Neural cell (in vitro differentiated cells): ENCODE results near the gene HS3ST1.

Source experiments
- CTCF ChIP-seq: fragments of 450-650 bp; IDR thresholded peaks from 2 replicates; pipeline ENCODE4 v1.5.1; 2014; ENCODE audit warnings: antibody characterized with exemption, mild to moderate bottlenecking, moderate library complexity; ENCODE audit not compliant: poor library complexity, severe bottlenecking
- EP300 ChIP-seq: fragments of 450-650 bp; conservative IDR thresholded peaks from 2 replicates; pipeline ENCODE4 v1.6.1; 2014; ENCODE audit warnings: antibody characterized with exemption, mild to moderate bottlenecking, moderate library complexity; ENCODE audit not compliant: poor library complexity, severe bottlenecking
- EZH2 ChIP-seq: fragments of 200-600, 300-800 bp; shearing (Covaris generic), sonication (generic); IDR thresholded peaks from 2 replicates; pipeline ENCODE4 v1.6.1; 2014; ENCODE audit warnings: antibody characterized with exemption, low read length, borderline replicate concordance, mild to moderate bottlenecking; ENCODE audit not compliant: insufficient read depth, poor library complexity, severe bottlenecking
- MXI1 ChIP-seq: fragments of 450-650 bp; conservative IDR thresholded peaks from 2 replicates; pipeline ENCODE4 v1.6.1; 2014; ENCODE audit warnings: antibody characterized with exemption, mild to moderate bottlenecking; ENCODE audit not compliant: poor library complexity, severe bottlenecking
- REST ChIP-seq: IDR thresholded peaks from 2 replicates; pipeline ENCODE4 v1.6.1; 2012; ENCODE audit warnings: borderline replicate concordance
- SMC3 ChIP-seq: fragments of 450-650 bp; conservative IDR thresholded peaks from 2 replicates; pipeline ENCODE4 v1.6.1; 2014; ENCODE audit warnings: antibody characterized with exemption, mild to moderate bottlenecking, moderate library complexity; ENCODE audit not compliant: poor library complexity

- TF ChIP-seq EZH2, result no peak
- TF ChIP-seq SMC3, result no peak
- no peak for TF ChIP-seq CTCF
- no peak for TF ChIP-seq EP300
- TF ChIP-seq REST, result no peak
- TF ChIP-seq MXI1, result no peak
Measured at GRCh38 chr4:11468901-11469300, 40.2 kb upstream of the HS3ST1 start.
